ENCODE results near the gene MED13L. TPM values are rescaled to one million over a fixed set of nuclear protein-coding genes. Genes with fewer than 3 reads are reported as not detected.
A peak's percentile ranks its signal among the peaks of the same experiment; 100 is the strongest.

MED13L gene
- total and polyA plus RNA-seq, 11 donors = 12.2 to 84.1 (median 60.2) TPM

DNA sequence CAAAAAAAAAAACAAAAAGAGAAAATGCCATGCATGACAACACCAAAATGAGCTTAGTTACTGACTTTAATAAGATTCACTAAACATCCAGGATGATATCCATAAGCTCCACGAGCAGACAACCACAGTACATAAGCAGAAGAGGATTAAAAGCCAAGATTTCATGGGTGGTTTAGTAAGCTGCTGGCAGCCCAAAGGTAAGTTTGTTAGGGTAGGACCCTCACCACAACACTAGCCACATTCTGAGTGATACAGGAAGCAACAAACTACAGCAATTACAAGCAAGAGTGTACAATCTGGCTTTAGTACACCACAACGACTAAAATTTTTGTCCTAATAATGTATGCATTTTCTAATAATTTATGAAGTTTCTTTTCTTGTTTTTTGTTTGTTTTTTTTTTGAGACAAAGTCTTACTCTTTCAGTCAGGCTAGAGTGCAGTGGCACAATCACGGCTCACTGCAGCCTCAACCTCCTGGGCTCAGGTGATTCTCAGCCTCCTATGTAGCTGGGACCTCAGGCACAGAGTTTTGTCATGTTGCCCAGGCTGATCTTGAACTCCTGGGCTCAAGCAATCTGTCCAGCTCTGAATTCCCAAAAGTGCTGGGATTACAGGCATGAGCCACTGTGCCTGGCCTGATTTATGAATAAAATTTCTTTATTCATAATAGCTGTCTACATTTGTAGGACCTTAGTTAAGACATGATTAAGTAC is 221.4 kb downstream of the MED13L start:
- no peaks in the 10 kb centered on the region for H3K36me3 ChIP-seq
- intact Hi-C loops (cut with DNase I) = loop anchor here in 1 of 10 donors (10.0 kb wide), 1 partner anchor 69 kb away; no protein-coding TSS in a partner anchor
- no peak for TF ChIP-seq POLR2A (IDR thresholded peaks at IDR 0.05)
- TF ChIP-seq, protein P1, sequence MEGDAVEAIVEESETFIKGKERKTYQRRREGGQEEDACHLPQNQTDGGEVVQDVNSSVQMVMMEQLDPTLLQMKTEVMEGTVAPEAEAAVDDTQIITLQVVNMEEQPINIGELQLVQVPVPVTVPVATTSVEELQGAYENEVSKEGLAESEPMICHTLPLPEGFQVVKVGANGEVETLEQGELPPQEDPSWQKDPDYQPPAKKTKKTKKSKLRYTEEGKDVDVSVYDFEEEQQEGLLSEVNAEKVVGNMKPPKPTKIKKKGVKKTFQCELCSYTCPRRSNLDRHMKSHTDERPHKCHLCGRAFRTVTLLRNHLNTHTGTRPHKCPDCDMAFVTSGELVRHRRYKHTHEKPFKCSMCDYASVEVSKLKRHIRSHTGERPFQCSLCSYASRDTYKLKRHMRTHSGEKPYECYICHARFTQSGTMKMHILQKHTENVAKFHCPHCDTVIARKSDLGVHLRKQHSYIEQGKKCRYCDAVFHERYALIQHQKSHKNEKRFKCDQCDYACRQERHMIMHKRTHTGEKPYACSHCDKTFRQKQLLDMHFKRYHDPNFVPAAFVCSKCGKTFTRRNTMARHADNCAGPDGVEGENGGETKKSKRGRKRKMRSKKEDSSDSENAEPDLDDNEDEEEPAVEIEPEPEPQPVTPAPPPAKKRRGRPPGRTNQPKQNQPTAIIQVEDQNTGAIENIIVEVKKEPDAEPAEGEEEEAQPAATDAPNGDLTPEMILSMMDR (IDR thresholded peaks at IDR 0.05) = no peak
- DNase-seq (no peak), ATAC-seq (no peak)
- WGBS, 4 donors = 85 to 93% (median 88%) methylated on average over 3 of the region's 3 CpGs
- H3K27me3 ChIP-seq = no peaks in the 10 kb centered on the region
- peaks cover 3 to 62% (median 39%) of the 10 kb centered on the region in 12 donors for H3K4me1 ChIP-seq
- no peak overlapping the region for H3K27ac ChIP-seq
- no peaks in the 10 kb centered on the region for H3K9me3 ChIP-seq
- no peak overlapping the region for H3K4me3 ChIP-seq

DNA sequence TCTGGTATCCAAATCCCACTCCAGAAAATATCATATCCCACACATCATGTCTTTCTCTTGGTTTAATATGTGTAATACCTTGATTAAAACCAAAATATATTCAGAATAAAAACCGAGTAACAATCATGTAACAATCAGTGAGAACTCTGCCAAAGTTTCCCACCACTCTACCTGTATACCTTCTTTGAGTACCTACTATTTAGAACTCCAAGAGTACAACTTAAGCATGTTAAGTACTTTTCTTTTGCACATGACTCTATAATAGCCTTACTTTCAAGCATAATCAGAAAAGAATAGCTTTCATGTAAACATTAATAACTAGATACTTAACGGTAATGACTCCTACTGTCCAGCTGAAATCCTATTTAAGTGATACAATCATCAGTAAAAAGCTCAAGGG is 223.2 kb downstream of the MED13L start:
- no peaks in the 10 kb centered on the region for H3K9me3 ChIP-seq
- no peaks in the 10 kb centered on the region for H3K27me3 ChIP-seq
- no peaks in the 10 kb centered on the region for H3K36me3 ChIP-seq
- intact Hi-C loops (cut with DNase I) = loop anchor here in 1 of 10 donors (10.0 kb wide), 1 partner anchor 71 kb away; no protein-coding TSS in a partner anchor
- no peak for ATAC-seq
- H3K4me3 ChIP-seq = no peak overlapping the region
- no peak for DNase-seq
- peaks cover 4 to 70% (median 49%) of the 10 kb centered on the region in 12 donors for H3K4me1 ChIP-seq
- peak overlapping the region in 1 of 12 donors; percentile 28 for H3K27ac ChIP-seq
- WGBS, 4 donors = 71 to 78% (median 75%) methylated on average over 2 of the region's 2 CpGs
- no peak for TF ChIP-seq POLR2A (IDR thresholded peaks at IDR 0.05)
- TF ChIP-seq, protein P1 (IDR thresholded peaks at IDR 0.05) = no peak

DNA sequence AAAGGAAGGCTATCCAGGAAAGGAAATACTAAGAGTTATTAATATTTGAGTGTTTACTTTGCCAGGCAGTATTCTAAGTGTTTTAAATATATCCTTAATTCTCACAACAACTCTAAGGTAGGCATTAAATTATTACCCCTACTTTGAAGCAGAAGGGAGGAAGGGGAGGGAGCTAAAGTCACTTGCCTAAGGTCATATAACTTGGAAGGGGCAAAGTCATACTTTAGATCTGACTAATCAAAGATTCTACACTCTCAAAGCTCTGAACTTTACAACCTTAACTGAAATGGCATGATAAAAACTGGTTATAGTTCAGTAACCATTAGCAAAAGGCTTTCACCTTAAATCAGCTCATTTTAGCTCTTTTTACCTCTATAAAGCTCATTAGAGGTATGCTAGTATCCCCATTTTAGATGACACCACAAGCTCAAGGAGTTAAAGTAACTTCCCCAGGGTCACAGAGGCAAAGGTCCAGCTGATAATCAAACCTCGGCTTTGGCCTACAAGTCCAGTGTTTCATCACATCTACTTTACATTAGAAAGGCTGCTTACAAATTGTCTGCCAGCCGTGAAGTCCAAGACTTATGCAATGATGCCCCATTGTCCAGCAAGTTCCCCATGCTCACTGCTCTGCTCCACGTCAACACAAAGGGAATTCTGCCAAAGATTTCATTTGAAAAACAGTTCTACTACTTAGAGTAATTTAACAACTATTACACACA is 223.9 kb downstream of the MED13L start:
- intact Hi-C loops (cut with DNase I) = loop anchor here in 1 of 10 donors (10.0 kb wide), 1 partner anchor 71 kb away; no protein-coding TSS in a partner anchor
- Histone ChIP-seq H3K27me3 (no peaks in the 10 kb centered on the region), H3K9me3 (no peaks in the 10 kb centered on the region), H3K4me1 (peaks cover 9 to 72% (median 52%) of the 10 kb centered on the region in 12 donors), H3K4me3 (no peak overlapping the region), H3K27ac (peak overlapping the region in 6 of 12 donors; percentile 10 to 53 (median 22)), H3K36me3 (no peaks in the 10 kb centered on the region)
- 12 to 24% (median 14%) methylated on average over 3 of the region's 3 CpGs for WGBS, 4 donors
- ATAC-seq = peak in 3 of 4 donors; percentile 62 to 87 (median 78)
- DNase-seq = peak in 2 of 5 donors; percentile 33 to 35
- TF ChIP-seq POLR2A (IDR thresholded peaks at IDR 0.05) = no peak
- TF ChIP-seq, protein P1 (IDR thresholded peaks at IDR 0.05) = no peak

DNA sequence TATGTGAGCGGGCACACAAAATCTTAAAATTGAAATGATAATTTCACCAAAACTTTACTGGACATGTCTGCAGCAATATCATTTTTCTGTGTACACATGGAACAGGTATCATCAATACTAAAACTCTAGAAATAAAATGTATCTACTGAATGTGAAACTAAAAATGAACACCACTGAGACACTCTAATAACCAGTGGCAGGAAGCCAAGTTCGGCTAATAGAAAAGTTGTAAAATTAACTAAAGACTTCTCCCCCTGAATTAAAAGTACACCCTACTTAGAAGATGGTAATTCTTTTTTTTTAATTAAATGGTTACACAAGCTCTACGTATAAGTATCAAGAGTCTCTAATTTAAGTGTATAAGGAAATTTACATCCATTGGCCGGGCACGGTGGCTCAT is 227.2 kb downstream of the MED13L start:
- Histone ChIP-seq H3K27ac (no peak overlapping the region), H3K36me3 (no peaks in the 10 kb centered on the region), H3K4me1 (peaks cover 9 to 78% (median 59%) of the 10 kb centered on the region in 12 donors), H3K27me3 (no peaks in the 10 kb centered on the region), H3K9me3 (no peaks in the 10 kb centered on the region), H3K4me3 (no peak overlapping the region)
- 61 to 73% (median 63%) methylated on average over 5 of the region's 5 CpGs for WGBS, 4 donors
- TF ChIP-seq POLR2A (IDR thresholded peaks at IDR 0.05) = no peak
- TF ChIP-seq, protein P1 (IDR thresholded peaks at IDR 0.05) = no peak
- peak in 1 of 5 donors; percentile 15 for DNase-seq
- intact Hi-C loops (cut with DNase I) = loop anchor here in 1 of 10 donors (10.0 kb wide), 1 partner anchor 75 kb away; no protein-coding TSS in a partner anchor
- ATAC-seq = no peak

Measured in heart left ventricle (tissue), 16 donors.